SHP77 treated with DMSO at 0.1 percent for 48 hours (cell line): ENCODE data around the gene SF3B4.
"Not testable (repeated sequence)": the region's sequence is repeated elsewhere in the genome, so short reads cannot be mapped to it uniquely, and the experiment has no call there.

ENCODE experiments used
- DNase-seq: peaks from one replicate; lab custom pipeline; 2025; lab: John Stamatoyannopoulos, UW

Gene SF3B4

DNA sequence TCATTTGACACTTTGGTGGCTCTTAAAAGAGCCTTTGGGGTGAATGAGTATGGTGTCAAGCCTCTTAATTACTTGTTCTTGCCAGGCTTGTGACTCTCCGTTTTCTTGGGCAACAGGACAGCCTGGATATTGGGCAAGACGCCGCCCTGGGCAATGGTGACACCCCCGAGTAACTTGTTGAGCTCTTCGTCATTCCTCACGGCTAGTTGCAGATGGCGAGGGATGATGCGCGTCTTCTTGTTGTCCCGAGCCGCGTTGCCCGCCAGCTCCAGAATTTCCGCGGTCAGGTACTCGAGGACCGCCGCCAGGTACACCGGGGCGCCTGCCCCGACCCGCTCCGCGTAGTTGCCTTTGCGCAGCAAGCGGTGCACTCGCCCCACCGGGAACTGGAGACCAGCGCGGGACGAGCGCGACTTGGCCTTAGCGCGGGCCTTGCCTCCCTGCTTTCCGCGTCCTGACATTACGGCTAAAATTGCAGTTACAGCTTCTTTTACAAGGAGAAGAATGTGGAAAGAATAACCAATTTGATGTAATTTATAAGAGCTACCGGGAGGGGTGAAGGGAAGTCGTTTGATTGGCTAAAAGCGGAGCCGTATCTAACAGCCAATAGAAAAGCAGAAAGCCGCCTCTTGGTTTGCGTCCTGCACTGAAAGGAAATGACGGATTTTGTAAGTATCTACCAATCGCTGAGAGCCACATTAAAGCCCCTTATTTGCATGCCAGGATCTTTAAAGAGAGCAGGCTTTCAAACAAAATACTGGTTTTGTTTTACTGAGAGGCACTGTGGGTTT lies 40.0 kb downstream of the SF3B4 start:
- DNase-seq, result peak; percentile 100

DNA sequence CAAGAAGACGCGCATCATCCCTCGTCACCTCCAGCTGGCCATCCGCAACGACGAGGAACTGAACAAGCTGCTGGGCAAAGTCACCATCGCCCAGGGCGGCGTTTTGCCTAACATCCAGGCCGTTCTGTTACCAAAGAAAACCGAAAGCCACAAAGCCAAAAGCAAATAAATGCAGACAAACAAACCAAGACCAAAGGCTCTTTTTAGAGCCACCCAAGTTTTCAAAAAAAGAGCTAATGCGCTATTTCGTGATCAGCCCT lies 40.5 kb downstream of the SF3B4 start:
- not testable (repeated sequence) for DNase-seq

DNA sequence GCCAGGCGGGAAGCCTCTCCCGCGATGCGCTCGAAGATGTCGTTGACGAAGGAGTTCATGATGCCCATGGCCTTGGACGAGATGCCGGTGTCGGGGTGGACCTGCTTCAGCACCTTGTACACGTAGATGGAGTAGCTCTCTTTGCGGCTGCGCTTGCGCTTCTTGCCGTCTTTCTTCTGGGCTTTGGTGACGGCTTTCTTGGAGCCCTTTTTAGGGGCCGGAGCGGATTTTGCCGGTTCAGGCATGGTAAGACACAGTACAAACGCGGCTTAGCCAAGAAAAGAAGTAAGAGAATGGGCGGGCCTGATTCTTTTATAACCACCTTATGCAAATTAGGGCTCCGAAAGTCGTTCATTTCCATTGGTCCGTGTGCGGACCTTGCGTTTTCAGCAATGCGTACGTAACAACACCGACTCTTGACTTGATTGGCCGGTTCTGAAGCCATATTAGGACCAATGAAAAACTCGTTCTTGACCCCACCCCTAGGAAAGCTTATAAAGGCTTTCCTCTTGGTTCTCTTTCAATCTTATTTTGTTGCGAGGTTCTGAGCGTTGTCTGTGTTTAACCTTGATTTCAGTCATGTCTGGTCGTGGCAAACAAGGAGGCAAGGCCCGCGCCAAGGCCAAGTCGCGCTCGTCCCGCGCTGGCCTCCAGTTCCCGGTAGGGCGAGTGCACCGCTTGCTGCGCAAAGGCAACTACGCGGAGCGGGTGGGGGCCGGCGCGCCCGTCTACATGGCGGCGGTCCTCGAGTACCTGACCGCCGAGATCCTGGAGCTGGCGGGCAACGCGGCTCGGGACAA lies 41.0 kb downstream of the SF3B4 start:
- DNase-seq, result peak; percentile 100

DNA sequence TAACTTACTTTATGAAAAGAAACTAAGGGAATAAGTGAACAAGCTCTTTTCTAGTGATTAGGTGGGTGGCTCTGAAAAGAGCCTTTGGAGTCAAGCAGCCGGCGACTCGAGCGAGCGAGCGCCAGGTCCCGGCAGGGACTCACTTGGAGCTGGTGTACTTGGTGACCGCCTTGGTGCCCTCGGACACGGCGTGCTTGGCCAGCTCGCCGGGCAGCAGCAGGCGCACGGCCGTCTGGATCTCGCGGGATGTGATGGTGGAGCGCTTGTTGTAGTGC lies 41.5 kb downstream of the SF3B4 start:
- DNase-seq, result not testable (repeated sequence)

DNA sequence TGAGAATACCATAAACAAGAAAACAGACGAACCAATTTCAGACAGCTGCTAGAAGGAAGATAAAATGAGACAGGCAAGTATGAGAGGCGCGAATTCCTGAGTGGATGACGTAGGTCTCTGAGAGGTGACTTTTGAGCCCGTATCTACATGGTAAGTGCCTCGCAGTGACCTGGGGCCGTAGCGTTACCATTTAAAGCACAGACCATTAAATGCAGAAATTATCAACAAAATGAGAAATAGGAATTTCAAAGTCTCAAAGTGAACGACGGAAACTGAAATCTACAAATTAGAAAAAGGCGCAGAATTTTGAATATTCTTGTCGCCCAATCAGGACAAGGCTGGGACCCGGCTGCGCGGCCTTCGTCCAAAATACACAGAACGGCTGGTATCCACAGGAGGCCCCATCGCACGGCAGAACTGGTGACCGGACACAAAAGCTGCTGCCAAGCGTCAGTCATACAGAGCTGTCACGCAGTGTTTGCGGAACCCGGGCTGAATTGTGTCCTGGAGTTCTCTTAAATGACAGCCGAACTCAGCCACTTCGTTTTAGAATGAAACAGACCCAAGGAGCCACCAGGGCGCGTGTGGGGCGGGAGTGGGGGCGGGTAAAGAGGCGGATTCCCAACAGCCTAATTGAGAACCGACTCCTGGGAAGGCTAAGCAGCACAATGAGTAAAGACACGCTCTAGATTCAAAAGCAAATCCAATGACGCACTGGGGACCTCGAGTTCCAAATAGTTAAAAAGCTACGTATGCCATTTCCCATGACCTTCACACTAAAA lies 42.1 kb downstream of the SF3B4 start:
- DNase-seq, result peak; percentile 96

DNA sequence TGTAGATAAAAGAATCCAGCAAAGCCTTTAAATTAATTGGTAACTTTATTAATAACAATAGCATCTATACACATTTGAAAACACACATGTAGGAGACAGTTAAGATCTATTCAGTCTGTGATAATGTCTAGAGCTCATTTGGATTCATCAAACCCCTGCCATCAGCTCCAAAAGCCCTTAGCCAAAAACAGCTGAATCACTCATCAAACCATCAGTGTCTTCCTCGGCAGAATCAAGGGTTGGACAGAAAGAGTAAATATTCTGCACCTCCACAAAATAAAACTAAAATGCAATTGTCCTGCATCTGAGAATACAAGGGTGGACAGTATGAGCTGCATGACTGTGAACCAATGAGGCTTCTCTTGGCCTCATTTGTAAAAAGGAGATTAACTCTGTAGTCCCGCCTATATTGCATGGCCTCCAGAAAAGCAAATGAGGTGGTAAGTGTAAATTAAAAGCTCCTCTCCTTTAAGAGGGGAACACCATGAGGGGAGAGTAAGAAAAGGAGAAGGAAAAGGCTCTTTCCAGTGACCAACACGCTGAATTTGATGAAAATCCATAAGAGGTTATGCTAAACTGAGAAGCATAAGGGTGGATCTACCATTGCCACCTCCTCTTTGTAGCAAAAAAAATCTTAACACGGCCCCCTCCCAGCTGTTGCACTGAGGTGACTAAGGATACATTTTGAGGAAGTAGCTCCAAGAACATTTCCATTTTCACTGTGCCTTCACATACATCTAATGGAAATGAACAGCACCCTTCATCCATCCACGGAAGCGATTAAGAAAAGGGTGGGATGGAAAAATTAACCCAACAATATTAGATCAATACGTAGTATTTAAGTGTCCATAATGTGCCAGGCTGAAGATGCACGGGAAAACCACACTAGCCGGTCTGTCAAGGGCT lies 42.9 kb downstream of the SF3B4 start:
- peak; percentile 79 for DNase-seq

DNA sequence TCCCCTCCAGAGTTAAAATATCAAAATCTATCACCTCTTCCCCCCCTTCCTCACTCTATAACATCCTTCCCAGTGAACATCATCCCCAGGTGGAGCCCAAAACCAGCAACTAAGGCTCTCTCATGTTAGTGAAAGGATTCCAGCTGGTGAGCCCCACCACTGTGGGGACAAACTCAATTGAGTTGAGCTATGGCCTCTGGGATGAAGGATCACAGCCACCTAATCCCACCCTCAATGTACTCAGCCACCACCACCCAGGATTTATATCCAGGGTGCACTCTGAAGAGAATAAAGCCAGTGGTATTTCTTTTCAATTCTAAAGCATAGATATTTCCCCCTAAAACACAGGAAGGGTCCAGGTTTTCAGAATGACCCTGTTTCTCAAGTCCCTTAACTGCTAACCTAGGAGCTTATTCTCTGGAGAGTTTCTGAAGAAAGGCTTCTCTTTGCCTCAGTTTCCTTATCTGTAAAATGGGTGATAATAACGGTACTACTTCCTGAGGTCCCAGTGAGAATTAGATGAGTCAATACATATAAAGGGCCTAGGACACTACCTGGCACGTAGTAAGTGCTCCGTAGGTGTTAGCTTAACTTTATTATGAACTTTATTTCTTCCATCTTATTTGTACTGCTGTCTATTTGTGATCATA lies 43.9 kb downstream of the SF3B4 start:
- DNase-seq, result no peak

DNA sequence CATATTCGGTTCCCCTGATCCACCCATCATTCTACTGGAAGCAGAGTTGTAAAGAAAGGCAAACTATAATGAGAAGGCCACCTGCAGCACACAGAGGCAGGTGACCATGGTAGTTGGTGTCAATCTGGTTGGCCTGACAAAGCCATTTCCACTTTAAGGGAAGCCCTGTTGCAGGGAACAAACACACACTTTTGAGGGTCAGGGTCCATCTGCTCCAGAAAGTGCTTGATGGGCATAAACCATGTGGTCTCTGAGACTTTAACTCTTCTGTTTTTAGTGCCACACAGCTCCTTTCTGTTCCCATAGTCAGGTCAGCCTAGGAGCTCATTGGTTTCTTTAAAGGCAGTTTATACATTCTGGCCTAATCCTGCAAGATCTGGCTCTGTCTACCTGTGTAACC lies 45.7 kb downstream of the SF3B4 start:
- DNase-seq, result no peak

DNA sequence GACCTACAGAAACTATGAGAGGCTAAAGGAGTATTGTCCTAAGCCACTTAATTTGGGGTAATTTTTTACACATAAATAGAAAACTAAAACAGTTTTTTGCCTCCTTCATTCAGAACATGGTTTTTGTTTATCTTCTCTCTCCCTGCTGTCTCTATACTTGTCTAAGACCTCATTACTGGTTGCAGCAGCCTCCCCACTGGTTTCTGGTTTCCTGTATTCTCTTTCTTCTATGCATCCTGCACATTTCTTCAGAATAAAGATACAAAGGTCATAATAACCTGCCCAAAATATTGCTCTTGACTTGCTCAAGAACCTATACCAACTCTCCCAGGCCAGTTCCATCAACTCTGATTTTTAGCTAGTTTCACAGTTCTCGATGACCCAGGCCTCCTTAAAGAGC lies 48.0 kb downstream of the SF3B4 start:
- no peak for DNase-seq

DNA sequence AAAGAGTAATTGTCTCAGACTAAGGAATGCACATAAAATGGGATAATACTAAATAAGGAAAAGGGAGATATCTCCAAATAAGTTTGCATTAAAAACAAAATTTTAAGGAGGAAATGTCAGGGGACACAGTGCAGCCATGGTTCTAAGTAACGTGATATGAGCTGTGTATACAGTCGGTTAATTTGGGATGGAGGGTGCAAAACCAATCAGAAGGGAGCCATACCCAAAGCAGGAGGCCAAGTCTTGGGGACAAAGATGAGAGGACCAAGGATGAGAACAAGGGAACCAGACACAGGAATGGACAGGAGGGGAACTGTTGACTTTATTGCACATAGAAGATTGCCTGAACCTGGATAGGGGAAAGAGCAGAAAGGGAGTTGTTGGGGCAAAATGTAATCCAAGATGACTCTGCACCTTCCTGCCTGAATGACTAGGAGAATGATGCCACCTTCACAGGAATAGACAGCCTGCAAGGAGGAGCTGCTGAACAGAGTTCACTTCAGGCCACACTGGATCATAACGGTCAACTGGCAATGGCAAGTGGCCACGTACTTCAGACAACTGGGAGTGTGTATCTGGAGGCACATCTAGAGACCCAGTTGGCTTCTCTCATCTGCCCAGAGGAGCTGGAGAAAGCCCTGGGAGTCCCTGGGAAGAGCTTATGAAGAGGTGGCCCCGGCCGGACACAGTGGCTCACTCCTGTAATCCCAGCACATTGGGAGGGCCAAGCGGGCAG lies 50.2 kb downstream of the SF3B4 start:
- no peak for DNase-seq
